Upper lobe of left lung (tissue), 6 donors: ENCODE results near the gene CDH13. TPM values are rescaled to one million over a fixed set of nuclear protein-coding genes. Genes with fewer than 3 reads are reported as not detected.

Experiments
- ATAC-seq, 2 donors: fragments of 200-7000 bp; cut with Tn5 transposase; one replicate each; pipeline ENCODE4 v1.9.1; 2022; ENCODE audit warnings: mild to moderate bottlenecking in 2 of 2, moderate library complexity in 2 of 2; ENCODE audit not compliant: low FRiP score in 2 of 2
- DNase-seq, 2 donors: peaks; one replicate each; pipeline ENCODE4 v3.0.0-alpha.2; 2019 to 2020
- H3K27ac ChIP-seq, 4 donors: fragments of 200-600 bp; sonication (generic); one replicate each; pipeline ENCODE4 v1.5.1; 2016 to 2019
- H3K27me3 ChIP-seq, 4 donors: fragments of 200-600 bp; sonication (generic); one replicate each; pipeline ENCODE4 v1.5.1; 2017 to 2019
- H3K36me3 ChIP-seq, 4 donors: fragments of 200-600 bp; sonication (generic); one replicate each; pipeline ENCODE4 v1.5.1; 2016 to 2019
- H3K4me1 ChIP-seq, 4 donors: fragments of 200-600 bp; sonication (generic); one replicate each; pipeline ENCODE4 v1.5.1; 2018 to 2019
- H3K4me3 ChIP-seq, 4 donors: fragments of 200-600 bp; sonication (generic); one replicate each; pipeline ENCODE4 v1.5.1; 2017 to 2019; ENCODE audit warnings: mild to moderate bottlenecking in 2 of 4, moderate library complexity in 1 of 4
- H3K9me3 ChIP-seq, 4 donors: fragments of 200-600 bp; sonication (generic); one replicate each; pipeline ENCODE4 v1.5.1; 2018 to 2019
- CTCF ChIP-seq, 6 experiments: fragments of 450-650 bp in 4 of 6; fragments of 200-600 bp in 2 of 6; sonication (generic) in 2 of 6; IDR thresholded peaks; one replicate each; pipeline ENCODE4 v1.5.1; 2016 to 2019; ENCODE audit warnings: antibody characterized with exemption in 6 of 6
- EP300 ChIP-seq, 4 donors: sonication (generic); formaldehyde crosslinking; IDR thresholded peaks; one replicate each; pipeline ENCODE4 v1.5.1; 2017; ENCODE audit warnings: antibody characterized with exemption in 4 of 4, control low read depth in 2 of 4
- POLR2A ChIP-seq, 4 donors: fragments of 450-650 bp; IDR thresholded peaks; one replicate each; pipeline ENCODE4 v1.5.1; 2016 to 2017; ENCODE audit warnings: antibody characterized with exemption in 4 of 4, mild to moderate bottlenecking in 2 of 4
- POLR2AphosphoS5 ChIP-seq, 2 donors: sonication (generic); formaldehyde crosslinking; IDR thresholded peaks; one replicate each; pipeline ENCODE4 v1.5.1; 2017; ENCODE audit warnings: antibody characterized with exemption in 2 of 2
- WGBS, 2 donors: methylation state at CpG; one replicate each; pipeline ENCODE4 v1.1.5; 2017 to 2018; 5-methylcytosine and 5-hydroxymethylcytosine counted together
- total RNA-seq, 6 donors: library from RNA; depleted of rRNA in 4 of 6; stranded (reverse); fragments of >200 nt in 4 of 6; gene quantifications; one replicate each; pipeline versions ENCODE4 v1.1.0 to v1.2.1, GENCODE V29; 2016 to 2021
- donor health status: DM: no; HTN: no; CAD: no; lungs with moderate emphysema.
- donor health status: DM: no; HTN: yes; CAD: no; lungs with severe emphysema.

Gene CDH13
- total RNA-seq, 6 donors from 2014 or later = 11.3 to 39.8 (median 19.9) TPM

- Histone ChIP-seq H3K4me1 (peaks cover 0 to 6% (median 1%) of the 10 kb centered on the region in 4 donors), H3K27me3 (no peaks in the 10 kb centered on the region), H3K4me3 (no peak overlapping the region), H3K9me3 (no peaks in the 10 kb centered on the region), H3K27ac (no peak overlapping the region), H3K36me3 (no peaks in the 10 kb centered on the region)
- ATAC-seq (no peak), DNase-seq (no peak)
- 81 to 89% methylated on average over 8 of the region's 8 CpGs for WGBS, 2 donors
- no peak for TF ChIP-seq POLR2AphosphoS5 (IDR thresholded peaks at IDR 0.05)
- TF ChIP-seq CTCF (IDR thresholded peaks at IDR 0.05) = no peak
- no peak for TF ChIP-seq EP300 (IDR thresholded peaks at IDR 0.05)
- no peak for TF ChIP-seq POLR2A (IDR thresholded peaks at IDR 0.05)
Observed at GRCh38 chr16:83138976-83139690, 512.4 kb downstream of the CDH13 start.

- WGBS, 2 donors = 39 to 40% methylated on average over 8 of the region's 8 CpGs
- Histone ChIP-seq H3K27me3 (no peaks in the 10 kb centered on the region), H3K4me3 (no peak overlapping the region), H3K27ac (no peak overlapping the region), H3K4me1 (no peaks in the 10 kb centered on the region), H3K9me3 (no peaks in the 10 kb centered on the region), H3K36me3 (no peaks in the 10 kb centered on the region)
- DNase-seq (no peak), ATAC-seq (no peak)
- TF ChIP-seq POLR2AphosphoS5 (IDR thresholded peaks at IDR 0.05) (no peak), CTCF (IDR thresholded peaks at IDR 0.05) (no peak), POLR2A (IDR thresholded peaks at IDR 0.05) (no peak), EP300 (IDR thresholded peaks at IDR 0.05) (no peak)
Observed at GRCh38 chr16:83143788-83144187, 517.0 kb downstream of the CDH13 start.

- H3K4me1 ChIP-seq = no peaks in the 10 kb centered on the region
- no peak overlapping the region for H3K27ac ChIP-seq
- no peaks in the 10 kb centered on the region for H3K36me3 ChIP-seq
- no peaks in the 10 kb centered on the region for H3K9me3 ChIP-seq
- no peak overlapping the region for H3K4me3 ChIP-seq
- DNase-seq (no peak), ATAC-seq (no peak)
- WGBS, 2 donors = 78 to 89% methylated on average over 5 of the region's 5 CpGs
- no peaks in the 10 kb centered on the region for H3K27me3 ChIP-seq
- TF ChIP-seq EP300 (IDR thresholded peaks at IDR 0.05) = no peak
- no peak for TF ChIP-seq CTCF (IDR thresholded peaks at IDR 0.05)
- no peak for TF ChIP-seq POLR2AphosphoS5 (IDR thresholded peaks at IDR 0.05)
- TF ChIP-seq POLR2A (IDR thresholded peaks at IDR 0.05) = no peak
Observed at GRCh38 chr16:83145297-83145696, 518.5 kb downstream of the CDH13 start.

GRCh38 chr16:83147244-83147643 is 520.5 kb downstream of the CDH13 start:
- Histone ChIP-seq H3K4me3 (no peak overlapping the region), H3K9me3 (no peaks in the 10 kb centered on the region), H3K27ac (no peak overlapping the region), H3K4me1 (no peaks in the 10 kb centered on the region), H3K36me3 (no peaks in the 10 kb centered on the region), H3K27me3 (no peaks in the 10 kb centered on the region)
- no peak for ATAC-seq
- WGBS, 2 donors = 53% methylated on average over 6 of the region's 6 CpGs
- DNase-seq = no peak
- TF ChIP-seq POLR2A (IDR thresholded peaks at IDR 0.05) (no peak), CTCF (IDR thresholded peaks at IDR 0.05) (no peak), EP300 (IDR thresholded peaks at IDR 0.05) (no peak)
